ENCODE results near the gene PRKCE.

PRKCE gene

DNA sequence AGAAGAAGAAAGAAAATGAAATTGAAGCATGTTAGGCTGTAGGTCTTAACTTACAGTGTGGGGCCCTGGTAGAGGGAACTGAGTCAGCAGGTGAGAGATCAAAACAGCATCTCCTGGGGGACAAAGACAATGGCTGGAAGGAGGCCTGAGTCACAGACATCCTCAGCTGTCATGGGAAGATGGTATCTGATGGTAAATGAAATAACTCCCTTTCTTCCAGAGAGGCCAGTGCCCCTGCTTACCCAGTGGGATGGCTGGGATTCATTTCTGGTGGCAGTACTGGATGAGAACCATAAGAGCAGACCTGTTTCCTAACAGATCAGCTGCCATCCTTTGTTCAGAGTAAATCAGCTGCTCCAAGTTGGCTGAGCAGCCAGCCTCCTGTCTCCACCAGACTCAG is 394.4 kb downstream of the PRKCE start:
- TF ChIP-seq, protein P1, sequence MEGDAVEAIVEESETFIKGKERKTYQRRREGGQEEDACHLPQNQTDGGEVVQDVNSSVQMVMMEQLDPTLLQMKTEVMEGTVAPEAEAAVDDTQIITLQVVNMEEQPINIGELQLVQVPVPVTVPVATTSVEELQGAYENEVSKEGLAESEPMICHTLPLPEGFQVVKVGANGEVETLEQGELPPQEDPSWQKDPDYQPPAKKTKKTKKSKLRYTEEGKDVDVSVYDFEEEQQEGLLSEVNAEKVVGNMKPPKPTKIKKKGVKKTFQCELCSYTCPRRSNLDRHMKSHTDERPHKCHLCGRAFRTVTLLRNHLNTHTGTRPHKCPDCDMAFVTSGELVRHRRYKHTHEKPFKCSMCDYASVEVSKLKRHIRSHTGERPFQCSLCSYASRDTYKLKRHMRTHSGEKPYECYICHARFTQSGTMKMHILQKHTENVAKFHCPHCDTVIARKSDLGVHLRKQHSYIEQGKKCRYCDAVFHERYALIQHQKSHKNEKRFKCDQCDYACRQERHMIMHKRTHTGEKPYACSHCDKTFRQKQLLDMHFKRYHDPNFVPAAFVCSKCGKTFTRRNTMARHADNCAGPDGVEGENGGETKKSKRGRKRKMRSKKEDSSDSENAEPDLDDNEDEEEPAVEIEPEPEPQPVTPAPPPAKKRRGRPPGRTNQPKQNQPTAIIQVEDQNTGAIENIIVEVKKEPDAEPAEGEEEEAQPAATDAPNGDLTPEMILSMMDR (IDR thresholded peaks at IDR 0.05; ENCODE audit: borderline replicate concordance, insufficient read depth, low read depth, low read length), result no peak
- H3K4me3 ChIP-seq (ENCODE audit: low read depth, low read length), result no peak overlapping the region

DNA sequence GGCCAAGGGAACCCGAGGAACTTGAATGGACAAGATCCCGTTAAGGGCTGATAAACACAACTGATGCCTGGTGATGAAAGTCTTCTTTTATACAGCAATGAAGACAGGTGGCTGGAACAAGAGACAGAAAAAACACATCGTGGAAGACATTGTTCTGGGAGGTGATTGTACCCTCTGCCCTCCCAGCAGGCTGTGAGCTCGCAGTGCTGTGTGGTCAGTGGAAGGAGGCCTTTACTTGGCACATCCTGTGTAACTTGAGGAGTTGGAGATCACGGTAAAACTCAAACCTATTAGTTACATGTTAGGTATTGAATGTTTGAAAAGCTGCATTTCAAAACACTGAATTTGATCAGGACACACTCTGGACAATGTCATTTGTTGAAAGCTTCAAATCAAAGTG is 395.8 kb downstream of the PRKCE start:
- TF ChIP-seq, protein P1 (IDR thresholded peaks at IDR 0.05; ENCODE audit: borderline replicate concordance, insufficient read depth, low read depth, low read length), result no peak
- no peak overlapping the region for H3K4me3 ChIP-seq (ENCODE audit: low read depth, low read length)

DNA sequence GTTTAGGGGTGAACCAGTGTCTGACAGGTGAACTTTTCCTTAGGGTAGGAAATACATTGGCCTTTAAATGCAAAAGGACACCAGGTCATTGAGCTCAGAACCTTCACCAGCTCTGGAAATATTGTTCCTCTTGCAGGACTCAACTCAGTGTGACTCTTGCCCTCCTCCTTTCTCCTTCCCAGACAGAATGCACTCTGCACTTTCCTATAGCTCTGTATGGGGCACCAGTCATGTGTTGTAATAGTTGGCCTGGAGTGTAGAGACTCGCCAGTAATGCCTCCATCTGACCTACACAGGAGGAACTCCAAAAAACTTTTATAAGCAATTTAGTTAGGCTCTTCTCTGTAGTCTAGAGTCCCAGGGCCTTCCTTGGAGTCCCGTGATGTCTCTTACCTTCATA is 397.2 kb downstream of the PRKCE start:
- H3K4me3 ChIP-seq (ENCODE audit: low read depth, low read length), result no peak overlapping the region
- TF ChIP-seq, protein P1 (IDR thresholded peaks at IDR 0.05; ENCODE audit: borderline replicate concordance, insufficient read depth, low read depth, low read length), result no peak

DNA sequence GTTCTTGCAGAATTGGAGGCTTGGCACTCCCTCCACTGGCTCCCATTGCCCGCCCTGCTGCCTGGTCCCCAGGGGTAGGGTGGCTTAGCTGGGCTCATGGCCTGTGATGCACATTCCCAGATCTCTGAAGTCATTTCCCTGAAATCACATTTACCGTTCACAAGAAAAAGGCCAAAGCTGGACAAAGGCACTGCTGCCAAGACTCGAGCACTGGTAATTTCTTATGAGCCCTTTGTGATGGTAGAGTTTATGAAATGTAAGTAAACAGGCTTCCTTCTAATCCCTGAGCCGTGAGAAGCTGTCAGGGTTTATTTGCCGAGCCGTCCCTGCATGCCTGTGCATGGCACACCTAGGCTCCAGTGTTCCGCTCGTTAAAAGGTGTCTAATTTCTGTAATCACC is 398.6 kb downstream of the PRKCE start:
- H3K4me3 ChIP-seq (ENCODE audit: low read depth, low read length), result no peak overlapping the region
- TF ChIP-seq, protein P1 (IDR thresholded peaks at IDR 0.05; ENCODE audit: borderline replicate concordance, insufficient read depth, low read depth, low read length), result no peak

DNA sequence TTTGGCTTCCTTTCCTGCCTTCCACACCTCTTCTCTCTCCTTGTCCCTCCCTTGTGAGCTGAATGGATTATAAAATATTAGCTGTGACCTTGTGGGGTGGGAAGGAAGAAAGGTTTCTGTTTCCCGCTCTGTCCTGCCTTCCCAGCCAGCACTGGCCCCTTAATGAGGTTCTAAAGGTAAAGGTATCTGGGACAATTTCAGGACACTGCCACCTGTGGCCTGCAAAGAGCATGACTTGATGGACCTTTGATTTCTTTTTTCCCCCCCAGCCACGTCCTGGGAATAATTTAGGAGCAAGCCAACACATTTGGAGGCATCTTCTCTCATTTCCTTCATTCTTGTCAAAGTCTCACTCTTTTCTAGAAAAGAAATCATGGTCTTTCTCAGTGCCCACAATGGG is 399.0 kb downstream of the PRKCE start:
- no peak overlapping the region for H3K4me3 ChIP-seq (ENCODE audit: low read depth, low read length)
- TF ChIP-seq, protein P1 (IDR thresholded peaks at IDR 0.05; ENCODE audit: borderline replicate concordance, insufficient read depth, low read depth, low read length), result no peak

DNA sequence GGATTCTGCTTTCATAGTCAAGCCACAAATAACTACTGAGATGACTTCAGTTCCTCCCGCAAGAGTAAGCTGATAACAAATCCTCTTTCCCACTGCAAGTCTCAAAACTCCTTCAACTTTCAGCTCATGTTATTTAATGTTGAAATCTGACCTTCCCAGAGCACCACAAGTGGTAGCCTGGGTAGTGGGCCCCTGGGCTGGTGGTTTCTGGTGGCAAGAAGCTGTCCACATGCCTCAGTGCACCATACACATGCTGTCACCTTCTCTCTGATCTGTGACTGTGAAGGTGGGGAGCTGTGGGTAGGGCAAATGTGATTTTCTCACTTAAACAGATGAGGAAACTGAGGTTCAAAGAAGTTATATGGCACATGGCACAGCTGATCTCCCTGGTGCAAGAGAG is 399.6 kb downstream of the PRKCE start:
- H3K4me3 ChIP-seq (ENCODE audit: low read depth, low read length), result no peak overlapping the region
- TF ChIP-seq, protein P1 (IDR thresholded peaks at IDR 0.05; ENCODE audit: borderline replicate concordance, insufficient read depth, low read depth, low read length), result no peak

DNA sequence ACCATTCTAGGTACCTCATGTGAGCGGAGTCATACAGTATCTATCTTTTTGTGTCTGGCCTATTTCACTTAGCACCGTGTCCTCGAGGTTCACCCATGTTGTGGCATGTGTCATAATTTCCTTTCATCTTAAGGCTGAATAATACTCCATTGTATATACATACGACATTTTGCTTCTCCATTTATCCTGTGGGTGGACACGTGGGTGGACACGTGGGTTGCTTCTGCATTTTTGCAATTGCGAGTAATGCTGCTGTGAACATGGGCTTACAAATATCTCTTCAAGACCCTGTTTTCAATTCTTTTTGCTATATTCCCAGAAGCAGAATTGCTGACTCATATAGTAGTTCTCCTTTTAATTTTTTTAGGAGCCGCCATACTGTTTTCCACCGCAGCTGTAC is 402.1 kb downstream of the PRKCE start:
- TF ChIP-seq, protein P1 (IDR thresholded peaks at IDR 0.05; ENCODE audit: borderline replicate concordance, insufficient read depth, low read depth, low read length), result no peak
- H3K4me3 ChIP-seq (ENCODE audit: low read depth, low read length), result no peak overlapping the region
